ENCODE results near the gene WASL.

Gene WASL

GRCh38 chr7:123695944-123696677 is 52.7 kb downstream of the WASL start:
- no peaks in the 10 kb centered on the region for H3K27me3 ChIP-seq (ENCODE audit: control insufficient read depth, insufficient read depth, low read length)
- H3K36me3 ChIP-seq (ENCODE audit: control insufficient read depth, insufficient read depth, low read length): peaks cover 82% of the 10 kb centered on the region

GRCh38 chr7:123692471-123692877 is 56.3 kb downstream of the WASL start:
- Histone ChIP-seq H3K27me3 (ENCODE audit: control insufficient read depth, insufficient read depth, low read length) (no peaks in the 10 kb centered on the region), H3K36me3 (ENCODE audit: control insufficient read depth, insufficient read depth, low read length) (peaks cover 79% of the 10 kb centered on the region), H3K9me3 (ENCODE audit: control insufficient read depth, insufficient read depth, low read depth, low read length) (no peaks in the 10 kb centered on the region), H3K4me3 (ENCODE audit: low read depth, low read length) (no peak overlapping the region), H3K4me1 (ENCODE audit: control insufficient read depth, insufficient read depth, low read length) (0 out of 2 replicates have a peak, but pooled peaks cover 3% of the 10 kb centered on the region), H3K9ac (ENCODE audit: low read length) (no peak overlapping the region), H3K27ac (ENCODE audit: low read depth, low read length) (no peak overlapping the region)

More at GRCh38 chr7:123695944-123696677, 52.7 kb downstream of the WASL start:
- Histone ChIP-seq H3K4me1 (ENCODE audit: control insufficient read depth, insufficient read depth, low read length) (0 out of 2 replicates have a peak, but pooled peaks cover 3% of the 10 kb centered on the region), H3K4me3 (ENCODE audit: low read depth, low read length) (no peak overlapping the region), H3K9me3 (ENCODE audit: control insufficient read depth, insufficient read depth, low read depth, low read length) (no peaks in the 10 kb centered on the region), H3K27ac (ENCODE audit: low read depth, low read length) (no peak overlapping the region), H3K9ac (ENCODE audit: low read length) (no peak overlapping the region)

- H3K9me3 ChIP-seq (ENCODE audit: control insufficient read depth, insufficient read depth, low read depth, low read length): no peaks in the 10 kb centered on the region
- H3K4me3 ChIP-seq (ENCODE audit: low read depth, low read length): no peak overlapping the region
- peaks cover 70% of the 10 kb centered on the region for H3K36me3 ChIP-seq (ENCODE audit: control insufficient read depth, insufficient read depth, low read length)
- H3K9ac ChIP-seq (ENCODE audit: low read length): no peak overlapping the region
- no peaks in the 10 kb centered on the region for H3K27me3 ChIP-seq (ENCODE audit: control insufficient read depth, insufficient read depth, low read length)
- no peak overlapping the region for H3K27ac ChIP-seq (ENCODE audit: low read depth, low read length)
- 0 out of 2 replicates have a peak, but pooled peaks cover 3% of the 10 kb centered on the region for H3K4me1 ChIP-seq (ENCODE audit: control insufficient read depth, insufficient read depth, low read length)
Measured at GRCh38 chr7:123690550-123690949, 58.3 kb downstream of the WASL start.

GRCh38 chr7:123689250-123689649 is 59.6 kb downstream of the WASL start:
- Histone ChIP-seq H3K4me3 (ENCODE audit: low read depth, low read length) (no peak overlapping the region), H3K9me3 (ENCODE audit: control insufficient read depth, insufficient read depth, low read depth, low read length) (no peaks in the 10 kb centered on the region), H3K27ac (ENCODE audit: low read depth, low read length) (no peak overlapping the region), H3K36me3 (ENCODE audit: control insufficient read depth, insufficient read depth, low read length) (peaks cover 67% of the 10 kb centered on the region), H3K4me1 (ENCODE audit: control insufficient read depth, insufficient read depth, low read length) (0 out of 2 replicates have a peak, but pooled peaks cover 3% of the 10 kb centered on the region), H3K27me3 (ENCODE audit: control insufficient read depth, insufficient read depth, low read length) (no peaks in the 10 kb centered on the region), H3K9ac (ENCODE audit: low read length) (no peak overlapping the region)

GRCh38 chr7:123687727-123688126 is 61.1 kb downstream of the WASL start:
- Histone ChIP-seq H3K4me1 (ENCODE audit: control insufficient read depth, insufficient read depth, low read length) (peaks cover 8% of the 10 kb centered on the region; the same call in 1 of the 2 replicates), H3K9ac (ENCODE audit: low read length) (no peak overlapping the region), H3K36me3 (ENCODE audit: control insufficient read depth, insufficient read depth, low read length) (peaks cover 68% of the 10 kb centered on the region), H3K4me3 (ENCODE audit: low read depth, low read length) (no peak overlapping the region), H3K27me3 (ENCODE audit: control insufficient read depth, insufficient read depth, low read length) (no peaks in the 10 kb centered on the region), H3K9me3 (ENCODE audit: control insufficient read depth, insufficient read depth, low read depth, low read length) (no peaks in the 10 kb centered on the region), H3K27ac (ENCODE audit: low read depth, low read length) (no peak overlapping the region)

- Histone ChIP-seq H3K36me3 (ENCODE audit: control insufficient read depth, insufficient read depth, low read length) (peaks cover 65% of the 10 kb centered on the region), H3K9me3 (ENCODE audit: control insufficient read depth, insufficient read depth, low read depth, low read length) (no peaks in the 10 kb centered on the region), H3K27ac (ENCODE audit: low read depth, low read length) (no peak overlapping the region), H3K27me3 (ENCODE audit: control insufficient read depth, insufficient read depth, low read length) (no peaks in the 10 kb centered on the region), H3K4me1 (ENCODE audit: control insufficient read depth, insufficient read depth, low read length) (peaks cover 6% of the 10 kb centered on the region; the same call in 1 of the 2 replicates), H3K9ac (ENCODE audit: low read length) (no peak overlapping the region), H3K4me3 (ENCODE audit: low read depth, low read length) (no peak overlapping the region)
Measured at GRCh38 chr7:123687161-123687560, 61.6 kb downstream of the WASL start.

GRCh38 chr7:123682690-123683089 is 66.1 kb downstream of the WASL start:
- H3K9me3 ChIP-seq (ENCODE audit: control insufficient read depth, insufficient read depth, low read depth, low read length): no peaks in the 10 kb centered on the region
- H3K4me3 ChIP-seq (ENCODE audit: low read depth, low read length): no peak overlapping the region
- no peak overlapping the region for H3K9ac ChIP-seq (ENCODE audit: low read length)
- no peaks in the 10 kb centered on the region for H3K27me3 ChIP-seq (ENCODE audit: control insufficient read depth, insufficient read depth, low read length)
- peaks cover 6% of the 10 kb centered on the region; the same call in 1 of the 2 replicates for H3K4me1 ChIP-seq (ENCODE audit: control insufficient read depth, insufficient read depth, low read length)
- peaks cover 49% of the 10 kb centered on the region for H3K36me3 ChIP-seq (ENCODE audit: control insufficient read depth, insufficient read depth, low read length)
- no peak overlapping the region for H3K27ac ChIP-seq (ENCODE audit: low read depth, low read length)

GRCh38 chr7:123681561-123681960 is 67.2 kb downstream of the WASL start:
- Histone ChIP-seq H3K27me3 (ENCODE audit: control insufficient read depth, insufficient read depth, low read length) (no peaks in the 10 kb centered on the region), H3K36me3 (ENCODE audit: control insufficient read depth, insufficient read depth, low read length) (peaks cover 46% of the 10 kb centered on the region), H3K4me1 (ENCODE audit: control insufficient read depth, insufficient read depth, low read length) (peaks cover 6% of the 10 kb centered on the region; the same call in 1 of the 2 replicates), H3K4me3 (ENCODE audit: low read depth, low read length) (no peak overlapping the region), H3K9ac (ENCODE audit: low read length) (no peak overlapping the region), H3K9me3 (ENCODE audit: control insufficient read depth, insufficient read depth, low read depth, low read length) (no peaks in the 10 kb centered on the region), H3K27ac (ENCODE audit: low read depth, low read length) (no peak overlapping the region)

- Histone ChIP-seq H3K36me3 (ENCODE audit: control insufficient read depth, insufficient read depth, low read length) (peaks cover 44% of the 10 kb centered on the region), H3K9me3 (ENCODE audit: control insufficient read depth, insufficient read depth, low read depth, low read length) (no peaks in the 10 kb centered on the region), H3K4me1 (ENCODE audit: control insufficient read depth, insufficient read depth, low read length) (peaks cover 6% of the 10 kb centered on the region; the same call in 1 of the 2 replicates), H3K27me3 (ENCODE audit: control insufficient read depth, insufficient read depth, low read length) (no peaks in the 10 kb centered on the region), H3K27ac (ENCODE audit: low read depth, low read length) (no peak overlapping the region), H3K4me3 (ENCODE audit: low read depth, low read length) (no peak overlapping the region), H3K9ac (ENCODE audit: low read length) (no peak overlapping the region)
Measured at GRCh38 chr7:123680580-123680979, 68.2 kb downstream of the WASL start.

- Histone ChIP-seq H3K4me1 (ENCODE audit: control insufficient read depth, insufficient read depth, low read length) (peaks cover 6% of the 10 kb centered on the region; the same call in 1 of the 2 replicates), H3K36me3 (ENCODE audit: control insufficient read depth, insufficient read depth, low read length) (peaks cover 36% of the 10 kb centered on the region), H3K27me3 (ENCODE audit: control insufficient read depth, insufficient read depth, low read length) (no peaks in the 10 kb centered on the region), H3K27ac (ENCODE audit: low read depth, low read length) (no peak overlapping the region), H3K9ac (ENCODE audit: low read length) (no peak overlapping the region), H3K9me3 (ENCODE audit: control insufficient read depth, insufficient read depth, low read depth, low read length) (no peaks in the 10 kb centered on the region), H3K4me3 (ENCODE audit: low read depth, low read length) (no peak overlapping the region)
Measured at GRCh38 chr7:123679614-123680013, 69.2 kb downstream of the WASL start.

GRCh38 chr7:123677061-123677715 is 71.6 kb downstream of the WASL start:
- Histone ChIP-seq H3K27me3 (ENCODE audit: control insufficient read depth, insufficient read depth, low read length) (no peaks in the 10 kb centered on the region), H3K36me3 (ENCODE audit: control insufficient read depth, insufficient read depth, low read length) (peaks cover 18% of the 10 kb centered on the region), H3K4me3 (ENCODE audit: low read depth, low read length) (no peak overlapping the region), H3K4me1 (ENCODE audit: control insufficient read depth, insufficient read depth, low read length) (no peaks in the 10 kb centered on the region), H3K9me3 (ENCODE audit: control insufficient read depth, insufficient read depth, low read depth, low read length) (no peaks in the 10 kb centered on the region), H3K9ac (ENCODE audit: low read length) (no peak overlapping the region), H3K27ac (ENCODE audit: low read depth, low read length) (no peak overlapping the region)
